ENCODE data around the gene FABP7.

GRCh38 chr6:122831511-122831910, 52.0 kb downstream of the FABP7 start:
- no peak for TF ChIP-seq POLR2A (IDR thresholded peaks at IDR 0.05)
- TF ChIP-seq, protein P1, sequence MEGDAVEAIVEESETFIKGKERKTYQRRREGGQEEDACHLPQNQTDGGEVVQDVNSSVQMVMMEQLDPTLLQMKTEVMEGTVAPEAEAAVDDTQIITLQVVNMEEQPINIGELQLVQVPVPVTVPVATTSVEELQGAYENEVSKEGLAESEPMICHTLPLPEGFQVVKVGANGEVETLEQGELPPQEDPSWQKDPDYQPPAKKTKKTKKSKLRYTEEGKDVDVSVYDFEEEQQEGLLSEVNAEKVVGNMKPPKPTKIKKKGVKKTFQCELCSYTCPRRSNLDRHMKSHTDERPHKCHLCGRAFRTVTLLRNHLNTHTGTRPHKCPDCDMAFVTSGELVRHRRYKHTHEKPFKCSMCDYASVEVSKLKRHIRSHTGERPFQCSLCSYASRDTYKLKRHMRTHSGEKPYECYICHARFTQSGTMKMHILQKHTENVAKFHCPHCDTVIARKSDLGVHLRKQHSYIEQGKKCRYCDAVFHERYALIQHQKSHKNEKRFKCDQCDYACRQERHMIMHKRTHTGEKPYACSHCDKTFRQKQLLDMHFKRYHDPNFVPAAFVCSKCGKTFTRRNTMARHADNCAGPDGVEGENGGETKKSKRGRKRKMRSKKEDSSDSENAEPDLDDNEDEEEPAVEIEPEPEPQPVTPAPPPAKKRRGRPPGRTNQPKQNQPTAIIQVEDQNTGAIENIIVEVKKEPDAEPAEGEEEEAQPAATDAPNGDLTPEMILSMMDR (IDR thresholded peaks at IDR 0.05), result no peak
- TF ChIP-seq EP300 (IDR thresholded peaks at IDR 0.05), result no peak

Measured in upper lobe of left lung (tissue), 4 donors.